GM12873 (cell line): ENCODE measurements around the gene LLCFC1.

Experiments
- CTCF ChIP-seq: IDR thresholded peaks from 2 replicates; pipeline ENCODE4 v1.5.1; 2012; ENCODE audit warnings: low read depth, mild to moderate bottlenecking, moderate library complexity, low read length, control low read depth; ENCODE audit not compliant: insufficient read depth; ENCODE audit errors: missing control alignments

The LLCFC1 gene

GRCh38 chr7:142964502-142965246, 25.4 kb downstream of the LLCFC1 start:
- no peak for TF ChIP-seq CTCF

- no peak for TF ChIP-seq CTCF
Measured at GRCh38 chr7:142968229-142968628, 28.9 kb downstream of the LLCFC1 start.

- TF ChIP-seq CTCF, result no peak
Measured at GRCh38 chr7:142969183-142969582, 29.9 kb downstream of the LLCFC1 start.

GRCh38 chr7:142974626-142975025, 35.3 kb downstream of the LLCFC1 start:
- no peak for TF ChIP-seq CTCF

- TF ChIP-seq CTCF, result no peak
Measured at GRCh38 chr7:142983825-142984224, 44.5 kb downstream of the LLCFC1 start.

GRCh38 chr7:142984297-142984696, 45.0 kb downstream of the LLCFC1 start:
- TF ChIP-seq CTCF, result no peak
